GM21515 (cell line): ENCODE data around the gene AQP4.
A peak's percentile ranks its signal among the peaks of the same experiment; 100 is the strongest.

Experiments used
- ATAC-seq: cut with Tn5 transposase; IDR thresholded peaks from one replicate; pipeline ENCODE4 v1.9.1; 2021; ENCODE audit not compliant: unreplicated experiment

AQP4 gene, protein sequence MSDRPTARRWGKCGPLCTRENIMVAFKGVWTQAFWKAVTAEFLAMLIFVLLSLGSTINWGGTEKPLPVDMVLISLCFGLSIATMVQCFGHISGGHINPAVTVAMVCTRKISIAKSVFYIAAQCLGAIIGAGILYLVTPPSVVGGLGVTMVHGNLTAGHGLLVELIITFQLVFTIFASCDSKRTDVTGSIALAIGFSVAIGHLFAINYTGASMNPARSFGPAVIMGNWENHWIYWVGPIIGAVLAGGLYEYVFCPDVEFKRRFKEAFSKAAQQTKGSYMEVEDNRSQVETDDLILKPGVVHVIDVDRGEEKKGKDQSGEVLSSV

DNA sequence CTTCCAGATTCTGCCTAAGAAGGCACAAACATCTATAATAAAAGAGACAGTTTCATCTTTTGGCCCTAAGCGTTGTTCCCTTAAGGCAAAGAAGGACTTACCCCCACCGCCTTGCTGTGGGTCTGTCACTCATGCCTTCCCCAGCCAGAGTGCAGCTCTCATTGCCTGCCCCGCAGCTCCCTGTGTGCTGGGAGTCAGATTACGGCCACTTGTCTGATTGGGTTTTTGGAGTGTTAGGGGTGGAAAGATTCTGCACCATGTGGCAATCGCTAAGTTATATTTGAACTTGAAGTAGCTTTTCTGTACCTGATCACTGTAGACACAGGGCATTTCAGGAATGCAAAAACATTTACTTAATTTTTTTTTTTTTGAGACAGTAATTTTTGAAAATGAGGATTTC, at the start of gene AQP4:
Gene AQP4, minus strand, starts transcription at position 151 of the 400 bp plus-strand sequence. Its CDS starts 18 bp downstream, at position 133.
- no peak for ATAC-seq

DNA sequence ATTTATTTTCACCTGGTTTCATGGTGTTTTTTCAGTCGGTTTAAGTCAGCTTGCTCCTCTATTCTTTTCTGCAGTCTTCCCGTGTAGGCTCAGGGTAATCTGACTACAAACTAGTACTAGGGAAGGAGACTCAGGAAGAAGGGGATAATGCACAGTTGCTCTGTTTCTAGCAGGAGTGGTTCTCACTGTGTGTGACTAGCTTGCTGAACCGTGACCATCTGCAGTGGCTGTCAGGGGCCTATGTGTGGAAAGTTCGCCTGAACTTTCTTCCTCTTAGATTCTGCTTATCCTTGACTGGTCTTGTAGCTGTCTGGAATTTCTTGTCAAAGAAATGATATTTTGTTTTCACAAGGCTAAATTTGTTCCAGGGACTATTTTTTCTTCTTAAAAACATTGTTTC, 46.3 kb upstream of the AQP4 start:
- ATAC-seq: no peak

DNA sequence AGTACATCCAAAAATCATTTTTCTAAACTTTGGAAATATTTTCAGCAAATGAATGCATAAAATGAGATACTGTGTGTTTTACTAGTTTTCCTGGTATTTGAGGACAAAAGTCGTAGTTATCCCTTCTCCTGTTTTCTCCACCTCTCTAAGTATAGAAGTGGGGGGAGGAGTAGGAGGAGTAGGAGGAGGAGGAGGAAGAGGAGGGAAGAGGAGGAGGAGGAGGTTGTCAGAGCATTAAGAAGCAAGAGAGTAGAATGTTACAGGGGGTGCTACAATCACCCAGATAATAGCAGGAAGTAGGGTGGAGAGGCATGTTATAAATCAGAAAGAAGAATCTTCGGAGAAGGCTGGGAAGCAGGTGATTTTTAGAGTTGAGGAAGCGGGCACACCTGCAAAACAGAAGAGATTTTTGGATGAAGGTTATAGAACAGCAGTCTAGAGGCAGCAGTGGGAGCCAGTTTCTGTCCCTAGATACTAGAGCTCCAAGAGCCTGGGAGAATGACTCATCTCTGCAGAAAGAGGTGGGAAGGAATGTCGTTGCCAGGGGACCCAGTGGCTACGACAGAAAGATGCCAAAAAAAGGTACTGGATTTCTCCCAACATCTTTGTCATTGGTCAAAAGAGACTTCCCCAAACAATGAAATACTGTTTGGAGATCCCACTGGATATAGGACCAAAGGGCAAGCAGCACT, 44.2 kb upstream of the AQP4 start:
- no peak for ATAC-seq

DNA sequence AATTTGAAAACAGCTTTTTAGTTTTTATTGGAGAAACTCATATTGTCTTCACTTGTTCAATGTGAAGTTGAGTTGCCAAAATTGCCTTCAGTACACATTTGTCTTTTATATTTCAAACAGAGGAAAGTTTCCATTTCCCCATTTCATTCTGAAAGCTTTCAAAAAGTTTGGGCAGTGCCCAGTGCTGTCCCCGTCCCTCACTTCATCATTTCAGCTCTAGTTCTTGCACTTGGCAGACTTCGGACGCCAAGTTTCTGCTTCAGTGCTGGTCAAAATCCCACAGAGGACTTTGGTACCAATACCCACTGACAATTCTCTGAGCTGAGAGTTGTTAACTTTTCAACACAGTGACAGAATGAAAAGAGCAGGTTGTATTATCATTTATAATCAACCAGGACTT, 43.4 kb upstream of the AQP4 start:
- no peak for ATAC-seq

DNA sequence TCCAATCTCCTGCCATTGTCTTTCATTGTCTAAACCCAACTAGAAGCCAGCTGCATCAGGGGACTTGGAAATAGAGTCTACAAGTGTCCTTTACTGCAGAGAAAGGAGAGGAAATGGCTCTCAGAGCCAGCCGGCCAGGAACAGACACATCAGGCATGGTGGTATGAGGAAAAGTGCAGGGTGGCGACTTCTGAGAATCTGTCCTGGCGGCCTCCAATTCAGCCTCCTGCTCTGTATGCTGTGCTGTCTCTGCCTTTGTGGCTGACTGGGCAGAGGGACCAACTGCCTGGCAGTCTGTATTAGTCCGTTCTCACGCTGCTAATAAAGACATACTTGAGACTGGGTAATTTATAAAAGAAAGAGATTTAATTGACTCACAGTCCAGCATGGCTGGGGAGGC, 36.8 kb upstream of the AQP4 start:
- ATAC-seq: no peak

DNA sequence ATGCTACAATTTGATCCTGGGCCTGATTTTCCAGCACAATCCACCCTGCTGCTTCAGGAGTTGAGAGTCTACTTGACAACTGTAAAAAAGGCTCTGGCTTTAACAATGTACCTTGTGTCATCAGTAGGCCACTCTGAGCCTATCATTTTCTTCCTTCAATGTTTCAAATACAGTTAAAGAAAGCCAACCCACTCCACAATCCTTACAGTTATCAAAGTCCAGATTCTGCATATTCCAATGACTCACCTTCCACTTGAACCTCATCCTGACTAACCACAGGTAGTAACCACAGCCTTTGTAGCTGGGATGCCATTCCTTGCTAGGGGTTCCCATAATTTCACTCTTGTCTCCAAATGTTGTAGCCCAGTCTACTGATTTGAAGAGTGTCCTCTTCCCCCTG, 35.5 kb upstream of the AQP4 start:
- ATAC-seq: no peak

DNA sequence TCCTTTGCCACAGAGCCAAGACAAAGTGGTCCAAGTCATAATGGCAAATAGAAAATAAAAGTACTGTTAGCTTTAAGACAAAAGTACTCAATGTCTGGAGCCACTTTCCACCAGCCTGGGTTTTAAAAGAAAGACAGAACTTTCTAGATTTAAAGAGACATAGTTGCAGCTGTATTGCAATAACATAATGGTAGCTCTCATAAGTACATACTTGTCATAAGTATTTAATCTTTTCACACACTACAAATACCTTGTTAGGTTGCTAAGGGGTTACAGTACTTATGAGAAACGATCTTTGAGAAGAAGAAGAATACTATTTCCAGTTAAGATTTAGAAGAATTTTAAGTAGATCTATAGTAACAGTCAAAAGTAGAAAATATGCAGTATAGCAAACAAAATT, 28.9 kb upstream of the AQP4 start:
- no peak for ATAC-seq

DNA sequence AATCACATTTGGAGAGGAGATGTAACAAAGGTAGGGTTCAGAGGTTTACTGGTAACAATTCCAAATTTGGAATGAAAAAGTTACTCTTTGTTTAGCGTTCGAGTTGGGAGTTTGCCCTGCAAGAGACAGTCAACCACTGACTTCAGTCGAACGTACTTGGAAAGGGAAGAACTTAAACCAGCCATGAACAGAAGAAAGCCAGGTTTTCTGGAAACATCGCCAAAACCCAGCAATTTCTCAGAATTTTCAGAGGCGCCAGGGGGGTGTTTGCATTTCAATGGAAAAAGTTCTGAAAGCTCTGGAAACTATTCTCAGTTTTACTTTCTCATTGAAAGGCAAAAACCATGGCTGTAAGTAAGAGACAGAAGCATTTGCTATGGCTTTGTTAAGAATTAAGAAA, 28.5 kb upstream of the AQP4 start:
- no peak for ATAC-seq

DNA sequence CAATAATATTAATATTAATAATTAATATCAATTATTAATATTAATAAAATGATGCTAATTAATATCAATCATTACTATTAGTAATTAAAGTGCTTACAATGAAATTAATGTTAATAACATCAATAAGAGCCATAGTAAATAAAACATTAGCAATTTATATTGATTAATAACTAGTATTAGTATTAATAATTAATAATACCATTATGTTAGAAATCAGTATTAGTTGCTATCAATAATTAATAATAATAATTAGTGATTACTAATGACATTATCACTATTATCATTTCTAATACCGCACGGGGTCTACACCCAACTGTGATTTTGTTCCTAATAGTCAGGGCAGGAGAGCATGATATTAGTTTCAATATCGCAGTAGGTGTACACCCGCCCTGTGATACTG, 22.8 kb upstream of the AQP4 start:
- ATAC-seq: no peak

DNA sequence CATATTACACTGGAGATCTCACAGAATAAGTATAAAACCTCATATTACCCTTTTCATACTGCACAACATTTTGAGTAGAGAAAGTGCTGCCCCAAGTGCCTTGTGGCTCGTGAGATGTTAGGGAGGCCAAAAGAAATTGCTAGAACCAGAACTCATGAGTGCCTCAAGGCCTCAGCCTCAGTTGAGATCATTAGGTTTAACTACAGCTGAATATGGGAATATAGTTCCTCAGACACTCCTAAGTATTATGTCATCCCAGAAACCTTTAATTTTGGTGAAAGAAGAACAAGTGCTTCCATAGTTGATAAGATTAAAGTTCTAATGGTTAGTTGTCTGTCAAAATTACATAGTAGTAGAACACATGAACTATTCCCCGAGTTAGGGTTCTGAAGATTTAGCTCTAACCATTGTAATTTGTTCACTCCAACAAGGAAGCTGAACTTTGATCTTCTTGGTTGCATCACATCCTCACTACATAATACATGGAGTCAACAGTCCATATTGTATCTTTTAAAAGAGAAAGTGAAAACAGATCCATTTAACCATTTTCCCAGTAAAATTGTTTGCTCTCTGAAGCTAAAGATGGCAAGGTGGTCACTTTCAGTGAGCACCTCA, 9.6 kb upstream of the AQP4 start:
- ATAC-seq: no peak

DNA sequence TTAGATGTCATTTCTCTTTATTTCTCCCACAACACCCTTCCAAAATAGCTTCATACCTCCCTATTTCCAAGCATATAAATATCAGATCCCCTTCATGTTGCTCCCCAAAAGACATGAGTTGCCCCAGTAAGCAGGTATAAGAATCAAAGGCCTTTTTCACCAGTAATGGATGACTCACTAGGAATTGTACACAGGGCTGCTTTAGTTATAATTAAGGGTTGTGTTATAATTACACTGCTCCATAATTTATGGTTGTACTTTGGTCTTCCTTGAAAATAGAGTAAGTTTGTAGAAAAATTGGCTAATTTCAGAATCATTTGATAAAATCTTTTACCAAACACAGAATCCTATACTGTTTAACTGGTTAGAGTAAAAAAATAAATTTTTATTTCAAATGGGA, 8.8 kb upstream of the AQP4 start:
- ATAC-seq: no peak

DNA sequence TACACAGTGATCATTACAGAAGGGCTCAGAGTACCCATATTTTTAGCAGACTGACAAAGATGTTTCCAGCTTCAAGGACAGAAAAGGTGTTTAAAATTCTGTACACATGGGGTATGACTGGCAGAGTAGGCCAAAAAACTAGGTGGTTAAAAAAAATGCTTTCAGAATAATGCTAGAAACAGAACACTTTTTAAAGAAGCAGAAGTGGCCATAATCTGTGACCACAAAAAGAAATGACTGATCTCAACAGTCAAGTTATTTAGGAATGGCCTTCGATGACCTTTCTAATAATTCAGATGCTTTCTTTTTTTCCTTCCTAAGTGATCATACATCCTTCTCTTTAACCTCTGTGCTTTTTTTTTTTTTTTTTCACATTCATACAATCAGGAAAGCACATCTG, 4.1 kb upstream of the AQP4 start:
- peak; percentile 52 for ATAC-seq

DNA sequence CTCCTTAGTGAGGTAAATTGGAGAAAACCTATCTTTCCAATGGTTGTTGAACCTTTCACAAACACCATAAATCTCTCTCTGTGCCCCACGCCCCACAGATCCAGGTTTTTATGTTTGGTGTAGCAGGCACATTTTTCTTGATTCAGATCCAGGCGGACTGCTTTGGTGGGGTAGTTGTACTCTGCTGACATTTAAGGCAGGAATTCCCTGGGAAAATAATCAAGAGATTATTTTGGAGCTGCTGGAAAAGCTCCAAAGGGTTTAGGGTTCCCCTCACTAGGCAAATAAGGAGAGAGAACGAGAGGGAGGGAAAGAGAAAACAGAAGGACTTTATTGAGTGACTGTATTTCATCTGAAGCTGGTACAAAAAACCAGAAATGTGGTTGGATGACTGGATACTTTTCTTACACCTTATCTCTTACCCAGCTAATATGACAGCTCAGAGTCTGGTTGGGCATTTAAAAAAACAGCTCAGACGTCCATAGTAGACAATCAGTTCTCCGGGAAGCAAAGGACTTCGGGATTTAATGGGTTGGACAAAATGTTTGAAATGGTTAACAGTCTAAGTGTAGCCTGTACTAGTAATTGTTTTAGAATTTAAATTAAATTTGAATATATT, 3.6 kb upstream of the AQP4 start:
- ATAC-seq: no peak

DNA sequence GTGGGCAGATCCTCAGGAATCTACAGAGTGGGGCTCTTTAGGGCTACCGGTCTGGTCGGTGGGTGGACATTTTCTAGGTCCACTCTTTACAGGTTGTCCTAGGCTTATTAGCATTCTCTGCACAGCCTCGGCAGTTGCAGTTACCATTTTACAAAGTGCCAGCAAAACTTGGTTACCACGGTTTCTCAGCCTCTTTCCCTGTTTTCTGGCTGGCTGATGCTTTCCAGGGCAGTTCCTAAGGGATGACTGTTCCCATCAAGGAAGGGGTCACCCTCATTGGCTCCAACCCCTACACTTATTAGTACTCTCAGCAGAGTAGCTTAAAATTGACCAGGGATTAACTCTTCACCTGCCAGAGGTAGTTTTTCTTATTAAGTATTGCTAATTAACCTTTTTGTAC, 2.0 kb upstream of the AQP4 start:
- ATAC-seq: no peak

DNA sequence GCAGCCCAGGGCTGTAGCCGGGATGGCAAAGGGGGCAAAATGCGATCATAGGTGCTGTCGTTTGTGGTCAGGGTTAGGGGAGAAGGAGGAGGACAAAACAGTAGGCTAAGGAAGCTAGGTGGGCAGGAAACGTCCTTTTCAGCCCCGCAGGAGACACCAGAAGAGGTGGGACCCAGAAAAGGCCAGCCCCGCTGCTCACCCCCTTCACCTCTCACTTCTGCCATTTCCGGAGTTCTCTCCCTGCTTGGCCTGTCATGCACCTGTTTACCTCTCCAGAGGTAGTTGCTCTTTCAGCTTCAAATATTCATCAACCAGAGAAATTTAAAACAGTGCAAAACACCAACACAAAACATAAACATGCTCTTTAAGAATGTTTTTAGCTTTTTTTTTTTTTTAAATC, 849 bp downstream of the AQP4 start:
- ATAC-seq: peak; percentile 54

DNA sequence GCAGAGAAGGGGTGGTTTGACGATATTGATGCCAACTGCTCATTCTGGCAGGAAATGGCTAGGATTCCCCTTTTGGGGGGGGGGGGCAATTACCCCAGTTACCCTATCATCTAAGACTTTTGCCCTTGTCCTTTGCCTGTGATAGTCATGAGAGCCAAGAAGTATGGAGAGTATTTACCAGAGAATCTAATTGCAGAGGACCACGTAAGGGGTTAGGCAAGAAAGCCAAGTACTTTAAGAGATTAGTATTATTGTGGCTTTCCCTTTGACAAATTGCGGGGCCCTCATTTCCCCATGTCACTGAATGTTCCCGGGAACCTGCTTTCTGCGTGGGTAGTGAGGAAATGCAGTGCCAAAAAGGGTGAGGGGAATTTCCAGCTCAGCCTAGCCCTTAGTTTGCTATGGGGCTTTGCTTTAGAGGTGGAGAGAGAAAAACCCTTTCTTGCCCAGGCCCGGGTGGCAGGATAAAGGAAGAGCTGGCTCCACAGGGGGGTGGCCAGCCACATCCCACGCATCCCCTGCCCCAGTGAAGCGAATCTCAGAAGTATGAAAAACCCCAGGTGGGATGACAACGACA, 1.5 kb downstream of the AQP4 start:
- ATAC-seq: no peak

DNA sequence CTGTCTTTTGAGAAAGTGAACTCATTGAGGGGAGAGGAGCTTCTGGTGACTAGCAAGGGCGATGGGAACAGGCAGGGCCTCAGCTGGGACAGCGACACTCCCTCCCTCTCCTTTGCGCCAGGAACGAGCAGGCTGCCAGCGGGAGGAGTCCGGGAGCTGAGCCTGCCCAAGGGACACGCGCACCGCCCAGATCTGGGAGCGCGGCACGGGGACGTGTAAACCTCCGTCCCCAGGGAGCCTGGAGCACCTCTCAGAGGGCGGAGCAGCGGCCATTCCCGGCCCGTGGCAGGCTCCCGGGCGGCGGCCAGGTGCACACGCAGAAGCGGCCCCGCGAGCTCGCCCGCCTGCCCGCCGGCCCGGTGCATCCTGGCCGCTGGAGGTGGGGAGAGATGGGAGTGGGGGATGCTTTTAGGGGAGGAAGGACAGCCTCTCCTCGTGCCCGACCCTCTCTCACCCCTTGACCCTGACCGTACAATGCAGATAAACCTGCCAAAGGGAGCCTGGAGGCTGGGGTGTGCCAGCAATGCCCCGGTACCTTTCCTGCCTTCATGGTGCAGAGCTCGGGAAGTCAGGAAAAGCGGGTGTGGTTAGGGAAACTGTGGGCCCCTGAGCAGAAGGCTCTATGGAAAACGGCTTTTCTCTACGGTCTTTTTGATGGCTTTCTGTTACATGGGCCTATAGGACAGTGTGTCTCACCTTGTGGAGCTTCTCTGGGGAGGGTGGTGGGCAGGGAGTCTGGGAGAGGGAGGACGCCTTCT, 2.2 kb downstream of the AQP4 start:
- ATAC-seq: no peak

DNA sequence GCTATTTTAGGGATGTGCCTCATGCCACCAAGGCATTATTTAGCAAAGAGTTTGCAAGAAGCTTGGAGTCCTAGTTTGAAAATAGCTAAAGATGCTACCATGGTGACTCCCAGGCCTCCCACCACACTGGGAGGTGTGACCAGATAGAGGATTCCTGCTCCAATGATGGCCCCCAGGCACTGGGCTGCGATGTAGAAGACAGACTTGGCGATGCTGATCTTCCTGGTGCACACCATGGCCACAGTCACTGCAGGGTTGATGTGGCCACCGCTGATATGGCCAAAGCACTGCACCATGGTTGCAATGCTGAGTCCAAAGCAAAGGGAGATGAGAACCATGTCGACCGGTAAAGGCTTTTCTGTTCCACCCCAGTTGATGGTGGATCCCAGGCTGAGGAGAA, 3.4 kb downstream of the AQP4 start:
- no peak for ATAC-seq

DNA sequence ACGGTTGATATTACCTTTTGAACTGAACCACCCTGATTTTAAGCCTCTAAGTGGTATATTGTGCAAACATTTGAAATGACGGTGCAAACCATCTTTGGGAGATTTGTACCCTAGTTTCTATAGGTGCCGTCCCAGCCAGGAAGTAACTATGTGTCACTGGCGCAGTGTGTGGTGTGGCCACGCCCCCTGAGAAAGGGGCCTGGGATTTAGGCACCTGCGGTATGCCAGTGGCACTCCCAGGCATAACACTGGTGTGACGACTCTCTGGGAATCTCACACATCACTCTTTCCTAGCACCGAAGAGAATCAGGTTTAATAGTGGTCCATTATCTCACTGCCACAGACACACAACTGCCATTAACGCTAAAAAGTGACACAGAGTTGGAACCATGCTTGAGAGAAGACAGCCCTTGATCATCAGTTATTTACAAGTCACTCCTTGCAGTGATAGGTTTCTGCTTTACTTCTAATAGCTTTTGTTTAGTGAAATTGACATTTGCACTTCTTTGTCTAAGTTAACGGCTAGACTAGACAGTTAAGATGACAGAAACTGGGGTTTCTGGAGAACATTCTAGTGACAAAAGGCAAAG, 11.1 kb downstream of the AQP4 start:
- ATAC-seq: no peak

DNA sequence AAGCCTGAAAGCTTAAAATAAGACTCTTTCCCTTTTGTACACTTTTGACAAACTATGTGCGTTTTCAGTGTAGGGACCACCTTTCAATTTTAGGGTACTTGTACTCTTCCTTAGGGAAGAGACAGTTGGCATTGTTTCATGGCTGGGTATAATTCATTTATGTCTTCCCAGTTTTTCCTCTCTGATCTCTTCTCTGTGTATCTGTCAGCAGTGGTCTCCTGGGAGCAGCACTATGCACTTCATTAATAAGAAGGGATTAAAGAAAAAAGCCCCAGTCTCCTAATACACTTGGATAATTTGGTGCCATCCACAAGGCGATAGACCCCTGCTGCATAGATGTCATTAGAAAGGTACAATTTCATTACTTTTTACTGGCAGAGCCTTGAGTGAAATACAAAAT, 12.1 kb downstream of the AQP4 start:
- ATAC-seq: no peak

DNA sequence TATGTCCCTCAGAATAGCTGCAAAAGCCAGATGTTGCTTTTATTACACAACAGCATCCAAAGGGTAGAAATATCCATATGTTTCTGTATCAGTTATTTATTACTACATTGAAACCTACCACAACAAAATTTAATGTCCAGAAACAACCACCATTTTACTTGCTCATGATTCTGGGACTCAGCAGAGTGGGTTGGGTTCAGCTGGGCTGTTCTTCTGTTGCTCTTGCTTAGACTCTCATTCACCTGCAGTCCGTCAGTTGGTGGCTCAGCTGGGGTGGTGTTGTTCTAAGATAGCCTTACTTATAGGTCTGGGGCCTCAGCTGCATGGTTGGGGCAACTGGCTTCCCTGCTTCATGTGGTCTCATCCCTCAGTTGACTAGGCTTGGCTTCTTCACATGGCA, 21.7 kb downstream of the AQP4 start:
- ATAC-seq: no peak
